GM21515 (cell line): Measurements from ENCODE around the gene TSPAN9.

Experiments
- ATAC-seq: cut with Tn5 transposase; IDR thresholded peaks from one replicate; pipeline ENCODE4 v1.9.1; 2021; ENCODE audit not compliant: unreplicated experiment

Gene TSPAN9

DNA sequence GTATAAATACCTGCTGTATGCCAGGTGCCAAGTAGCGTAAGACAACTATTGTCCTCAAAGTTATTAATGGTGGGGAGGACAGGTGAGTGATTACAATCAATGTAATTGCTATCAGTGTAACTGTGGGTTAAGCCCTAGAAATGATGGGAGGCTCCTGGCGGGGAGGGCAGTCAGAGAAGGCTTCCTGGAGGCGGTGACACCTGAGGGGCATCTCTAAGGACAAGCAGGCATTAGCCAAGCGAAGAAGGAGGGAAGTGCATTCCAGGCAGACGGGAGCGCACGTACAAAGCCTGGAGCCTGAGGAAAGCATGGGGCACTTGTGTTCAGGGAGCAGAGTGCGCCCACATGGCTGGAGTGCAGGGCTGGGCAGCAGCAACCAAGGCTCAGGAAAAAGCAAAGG is 230.9 kb downstream of the TSPAN9 start:
- ATAC-seq = no peak

DNA sequence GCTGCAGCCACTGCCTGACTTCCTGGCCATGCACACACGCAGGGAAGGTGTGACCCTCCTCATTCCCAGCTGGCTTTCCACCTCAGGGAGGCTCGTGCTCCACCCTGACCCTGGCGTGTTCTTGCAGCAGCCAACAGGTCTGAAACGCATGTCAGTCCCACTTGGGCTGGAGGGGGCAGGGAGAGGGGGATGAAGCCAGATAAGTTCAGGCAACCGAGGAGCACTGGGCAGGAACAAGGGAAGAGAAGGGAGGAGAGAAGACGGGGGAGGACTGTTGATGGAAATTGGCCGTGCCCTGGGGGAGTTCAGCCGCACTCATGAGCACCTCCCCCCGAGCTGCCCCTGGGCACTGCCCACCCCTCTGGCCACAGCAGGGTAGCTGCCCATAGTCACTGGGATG is 231.4 kb downstream of the TSPAN9 start:
- no peak for ATAC-seq

DNA sequence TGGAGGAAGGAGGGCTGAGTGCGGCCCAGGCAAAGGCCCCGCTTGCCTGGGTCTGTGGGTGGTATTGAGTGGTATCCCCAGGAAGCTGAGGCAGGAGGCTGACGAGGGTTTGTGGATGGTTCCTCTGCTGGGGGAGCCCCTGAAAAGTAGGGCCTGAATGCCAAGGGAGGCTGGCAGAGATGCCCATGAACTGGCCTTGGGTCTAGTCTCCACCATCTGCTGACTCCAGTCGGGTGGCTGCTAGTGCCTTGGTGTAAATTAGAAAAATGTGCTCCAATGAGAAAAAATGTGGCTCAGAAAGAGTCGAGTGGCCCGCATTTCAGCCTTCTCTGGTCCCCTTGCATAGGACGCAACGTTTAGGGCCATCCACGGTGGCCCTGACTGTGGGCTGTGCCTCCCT is 232.6 kb downstream of the TSPAN9 start:
- no peak for ATAC-seq

DNA sequence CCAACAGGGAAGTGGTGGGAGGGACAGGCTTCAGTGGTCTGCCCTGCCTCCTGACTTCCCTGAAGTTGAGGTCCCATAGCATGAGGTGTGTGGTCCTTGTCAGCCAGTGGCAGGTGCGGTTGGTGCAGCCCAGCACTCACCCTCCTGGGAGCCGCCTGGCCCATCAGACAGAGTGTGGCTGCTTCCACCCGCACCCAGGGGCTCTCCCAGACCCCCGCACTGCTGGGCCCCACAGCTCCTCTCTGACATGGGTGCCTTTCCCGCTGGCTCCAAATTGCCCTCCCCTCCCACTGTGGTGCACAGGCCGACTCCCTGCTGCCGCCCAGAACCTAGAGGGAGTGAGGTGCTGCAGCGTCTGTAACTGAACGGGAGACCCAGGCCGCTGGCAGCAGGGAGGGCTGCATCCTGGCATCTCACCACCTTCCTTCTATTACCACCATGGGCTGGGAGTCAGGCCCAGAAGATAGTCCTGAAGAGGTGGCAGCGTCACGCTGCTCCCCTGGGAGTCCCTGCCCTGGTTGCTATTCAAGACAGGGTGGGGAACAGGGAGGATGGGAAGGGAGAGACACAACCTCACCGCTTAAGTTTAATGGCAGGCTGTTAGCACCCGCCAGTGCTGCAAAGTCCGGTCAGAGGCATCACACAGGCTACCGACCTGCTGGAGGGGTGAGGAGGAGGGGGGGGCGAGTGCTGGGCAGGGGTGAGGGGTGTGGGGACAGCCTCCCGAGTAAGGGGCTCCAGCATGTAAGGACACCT is 233.3 kb downstream of the TSPAN9 start:
- ATAC-seq = no peak

DNA sequence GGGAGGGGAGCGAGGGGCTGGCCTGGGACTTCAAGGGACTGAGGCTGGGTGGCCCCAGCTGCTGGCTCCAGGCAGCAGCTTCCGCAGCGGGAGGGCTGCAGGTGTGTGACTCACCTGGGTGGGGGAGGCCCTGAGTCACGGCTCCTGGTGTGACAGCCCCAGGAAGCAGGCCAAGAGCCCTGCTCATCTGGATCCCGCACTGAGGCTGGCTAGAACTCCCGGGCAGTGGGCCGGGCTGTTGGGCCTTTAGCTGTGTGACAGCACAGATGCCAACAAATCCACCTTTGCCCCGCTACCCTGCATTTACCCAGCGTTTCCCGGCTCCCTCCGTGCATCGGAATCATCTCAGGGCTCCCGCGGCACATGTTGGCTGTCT is 233.8 kb downstream of the TSPAN9 start:
- no peak for ATAC-seq

DNA sequence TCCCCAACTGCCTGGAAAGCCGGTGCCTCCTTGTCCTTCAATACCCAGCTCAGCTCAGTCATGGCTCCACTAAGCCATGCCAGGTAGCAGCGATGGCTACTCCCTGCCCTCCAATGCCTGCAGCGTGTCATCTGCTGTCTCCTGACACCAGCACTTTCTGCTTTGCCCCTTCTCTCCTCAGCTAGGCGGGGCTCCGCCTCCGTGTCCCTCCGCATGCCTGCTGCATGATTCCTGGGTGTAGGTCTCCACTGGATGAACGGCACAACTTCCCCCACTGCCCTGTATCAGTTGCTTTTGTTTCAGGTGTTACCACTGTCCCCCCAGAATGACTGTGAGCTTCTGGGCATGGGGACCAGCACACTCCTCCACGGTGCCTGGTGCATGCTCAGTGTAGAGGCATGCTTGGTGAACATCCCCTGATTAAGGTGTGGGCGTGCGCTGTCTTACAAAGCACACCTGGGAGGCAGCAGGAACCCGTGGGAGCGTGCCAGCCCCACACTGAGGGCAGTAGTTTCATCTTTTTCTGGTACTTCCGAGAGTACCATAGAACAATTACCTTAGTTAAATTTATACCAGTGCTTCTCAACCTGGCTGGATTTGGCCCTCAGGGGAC is 234.4 kb downstream of the TSPAN9 start:
- ATAC-seq = no peak

DNA sequence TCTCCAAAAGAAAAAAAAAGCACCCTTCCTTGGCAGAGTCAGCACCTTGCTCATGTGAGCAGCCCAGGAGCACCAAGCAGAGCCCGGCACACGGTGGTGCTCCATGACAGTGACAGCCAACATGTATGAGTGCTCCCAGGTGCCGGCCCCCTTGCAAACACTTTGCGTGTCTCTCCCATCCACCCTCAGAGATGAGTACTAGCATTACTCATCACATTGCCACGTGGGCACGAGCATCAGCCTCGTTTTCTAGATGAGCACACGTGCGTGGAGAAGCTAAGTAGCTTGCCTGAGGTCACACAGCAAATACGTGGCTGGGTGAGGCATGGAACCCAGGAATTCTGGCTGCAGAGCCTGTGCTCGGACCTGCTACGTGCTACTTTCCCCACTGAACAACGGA is 235.9 kb downstream of the TSPAN9 start:
- ATAC-seq = no peak

DNA sequence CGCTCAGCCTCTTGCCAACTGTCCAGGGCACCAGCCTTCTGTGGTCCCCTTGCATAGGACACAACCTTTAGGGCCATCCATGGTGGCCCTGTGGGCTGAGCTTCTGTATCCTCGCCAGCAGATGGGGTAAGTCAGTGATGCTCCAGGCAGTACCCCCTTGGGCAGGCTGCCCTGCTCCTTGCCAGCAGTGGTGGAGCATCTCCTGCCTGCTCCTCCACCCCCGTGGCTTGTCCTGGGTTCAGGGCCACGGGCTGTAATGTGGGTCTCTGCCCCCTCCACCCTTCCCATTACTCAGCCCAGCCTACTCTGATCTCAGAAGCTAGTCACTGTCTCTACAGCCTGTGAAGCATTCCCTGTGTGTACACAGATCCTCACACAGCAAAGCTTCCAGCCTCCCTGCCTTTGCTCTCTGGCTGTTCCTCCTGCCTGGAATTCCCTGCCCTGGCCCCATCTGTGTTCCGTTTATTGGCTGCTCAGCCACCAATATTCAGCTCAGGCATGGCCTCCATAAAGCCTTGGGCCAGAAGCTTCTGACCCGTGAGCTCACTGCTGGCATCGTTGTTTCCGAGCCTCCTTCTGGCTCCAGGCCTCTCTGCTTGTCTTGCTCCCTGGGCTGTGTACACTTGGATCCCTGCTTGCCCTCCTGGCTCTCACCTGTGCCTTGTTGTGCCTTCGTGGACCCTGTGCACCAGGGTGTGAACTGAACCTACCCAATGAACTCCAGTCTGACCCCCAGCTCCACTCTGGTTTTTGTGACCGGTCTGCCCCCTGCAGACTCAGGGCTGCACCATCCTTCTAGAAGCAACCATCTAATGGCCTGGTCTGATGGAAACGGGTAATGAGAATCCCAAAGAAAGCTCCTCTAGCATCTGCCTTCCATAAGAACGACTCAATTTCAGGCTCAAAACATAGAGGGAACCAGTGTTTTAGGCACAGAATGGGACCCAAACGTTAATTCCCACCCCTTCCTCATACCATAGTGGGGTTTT is 236.8 kb downstream of the TSPAN9 start:
- ATAC-seq = no peak

DNA sequence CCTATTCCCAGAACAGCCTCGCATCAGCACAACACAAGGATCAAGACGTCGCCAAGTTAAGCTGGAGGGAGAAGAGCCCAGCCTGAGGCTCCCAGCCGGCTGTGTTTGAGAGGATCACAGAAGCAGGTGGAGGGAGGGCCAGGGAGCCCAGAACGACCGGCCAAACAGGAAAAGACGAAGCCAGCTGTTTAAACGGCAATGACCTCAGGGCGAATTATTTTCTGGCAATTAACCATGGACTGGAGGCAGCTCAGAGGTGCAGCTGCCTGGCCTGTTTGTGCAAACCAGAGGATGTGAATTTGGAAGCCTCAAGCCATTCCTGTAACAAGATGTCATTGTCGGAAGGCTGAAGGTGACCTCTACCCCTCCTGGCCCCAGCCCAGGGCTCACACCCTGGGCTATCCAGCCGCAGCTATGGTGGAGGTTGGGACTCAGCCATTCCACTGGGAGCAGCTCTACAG is 238.1 kb downstream of the TSPAN9 start:
- no peak for ATAC-seq

DNA sequence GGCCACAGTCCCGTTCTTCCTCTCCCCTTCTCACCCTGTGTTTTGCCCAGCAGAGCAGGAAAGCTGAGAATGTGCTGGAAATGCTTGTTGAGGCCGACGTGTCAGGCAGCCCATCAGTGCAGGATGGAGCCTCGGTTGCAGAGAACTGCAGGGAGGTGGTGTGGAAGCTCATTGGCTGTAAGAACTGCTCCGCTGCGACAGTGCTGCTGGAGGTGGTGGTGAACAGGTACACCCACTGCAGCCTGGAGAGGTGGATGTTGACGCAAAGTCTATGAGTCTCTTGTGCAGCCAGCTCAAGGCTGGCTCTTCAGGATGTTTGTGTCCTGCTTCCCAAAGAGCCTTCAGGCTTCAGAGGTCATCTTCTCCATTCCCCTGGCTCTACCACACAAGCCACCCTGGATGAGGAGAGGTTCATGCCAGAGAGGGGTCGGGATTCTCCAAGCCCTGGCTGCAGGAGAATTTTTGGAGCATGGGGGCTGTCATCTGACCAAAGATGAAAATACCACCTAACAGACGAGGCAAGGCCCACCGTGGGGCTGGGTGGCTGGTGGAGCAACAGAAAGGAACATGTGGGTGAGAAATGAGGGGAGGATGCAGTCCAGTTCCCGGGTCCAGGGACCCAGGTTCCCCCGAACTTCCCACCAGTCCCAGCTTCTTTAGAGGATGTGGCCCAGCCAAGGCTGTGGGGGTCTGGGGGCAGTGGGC is 239.7 kb downstream of the TSPAN9 start:
- no peak for ATAC-seq

DNA sequence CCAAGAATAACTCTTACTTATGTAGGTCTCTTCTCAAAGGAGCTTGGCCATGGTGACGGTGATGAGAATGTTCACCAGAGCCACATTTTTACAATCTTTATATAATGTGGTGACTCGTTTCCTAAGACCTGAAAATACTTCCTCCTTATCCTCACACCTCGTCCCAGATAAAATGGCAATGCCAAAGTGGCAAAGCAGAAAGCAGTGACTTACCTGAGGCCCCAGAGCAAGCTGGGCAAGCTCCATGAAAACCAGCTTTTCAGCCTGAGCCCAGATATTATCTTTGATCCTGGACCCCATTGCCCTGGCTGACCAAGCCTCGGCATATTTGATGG is 240.3 kb downstream of the TSPAN9 start:
- no peak for ATAC-seq

DNA sequence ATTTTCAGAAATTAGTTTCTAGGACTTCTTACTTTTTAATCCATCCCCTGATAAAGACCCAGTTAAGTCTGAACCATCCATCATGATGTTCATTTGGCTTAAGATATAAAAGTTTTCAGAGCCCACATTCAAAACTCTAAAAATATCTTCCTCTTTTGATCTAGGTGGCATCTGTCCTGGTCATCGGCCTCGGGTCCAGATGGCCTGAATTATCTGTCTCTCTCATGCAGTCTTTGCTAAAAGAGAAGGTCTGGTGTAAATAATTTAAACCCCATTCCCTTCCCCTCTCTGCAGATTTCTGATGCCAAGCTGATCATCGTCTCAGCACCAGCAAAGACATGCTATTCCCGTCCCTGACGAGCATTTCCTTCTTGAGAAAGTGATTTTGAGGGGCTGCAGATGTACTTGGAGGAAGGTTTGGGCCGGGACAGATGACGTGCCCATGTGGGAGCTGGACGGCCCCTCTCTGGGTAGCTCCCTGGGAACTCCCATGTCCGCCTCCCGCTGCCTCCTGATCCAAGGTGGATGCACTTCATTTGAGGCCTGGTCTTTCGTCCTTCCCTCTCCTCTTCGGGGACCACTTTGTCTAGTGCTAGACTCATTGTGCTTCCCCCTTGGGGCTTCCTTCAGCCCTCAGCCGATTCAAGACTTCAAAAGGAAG is 240.8 kb downstream of the TSPAN9 start:
- no peak for ATAC-seq

DNA sequence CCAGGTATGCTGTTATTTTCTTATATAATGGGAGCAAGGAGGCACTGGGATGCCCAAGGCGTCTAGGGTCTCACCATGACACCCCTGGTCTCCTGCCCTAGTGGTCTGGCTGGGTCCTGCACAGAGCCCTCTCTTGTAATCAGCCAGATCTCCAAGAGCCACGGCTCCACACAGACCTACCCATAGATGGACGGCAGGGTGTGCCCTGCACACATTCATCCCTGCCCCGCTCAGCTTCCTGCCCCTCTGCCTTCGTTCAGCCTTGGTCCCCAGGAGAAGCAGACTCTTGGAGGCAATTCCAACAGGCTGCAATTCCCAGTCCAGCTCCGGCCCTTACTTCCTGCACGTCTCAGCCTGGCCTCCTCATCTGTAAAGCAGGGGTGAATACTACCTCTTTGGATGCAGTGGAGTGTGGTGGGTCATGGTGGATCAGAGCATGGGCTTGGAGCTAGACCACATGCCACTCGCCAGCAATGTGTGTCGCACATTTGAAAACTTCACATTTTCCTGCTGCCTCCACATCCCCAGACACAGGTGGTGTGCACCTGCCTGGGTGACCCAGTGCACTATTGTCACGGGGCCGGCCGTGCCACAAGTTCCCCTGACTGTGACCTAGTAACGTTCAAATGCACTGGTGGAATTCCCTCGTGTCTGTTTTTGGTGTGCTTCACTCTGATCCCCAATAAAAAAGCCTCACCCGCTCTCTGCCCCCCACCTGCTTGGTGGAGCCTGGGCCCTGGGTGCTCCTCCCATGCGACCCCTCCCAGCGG is 242.7 kb downstream of the TSPAN9 start:
- no peak for ATAC-seq

DNA sequence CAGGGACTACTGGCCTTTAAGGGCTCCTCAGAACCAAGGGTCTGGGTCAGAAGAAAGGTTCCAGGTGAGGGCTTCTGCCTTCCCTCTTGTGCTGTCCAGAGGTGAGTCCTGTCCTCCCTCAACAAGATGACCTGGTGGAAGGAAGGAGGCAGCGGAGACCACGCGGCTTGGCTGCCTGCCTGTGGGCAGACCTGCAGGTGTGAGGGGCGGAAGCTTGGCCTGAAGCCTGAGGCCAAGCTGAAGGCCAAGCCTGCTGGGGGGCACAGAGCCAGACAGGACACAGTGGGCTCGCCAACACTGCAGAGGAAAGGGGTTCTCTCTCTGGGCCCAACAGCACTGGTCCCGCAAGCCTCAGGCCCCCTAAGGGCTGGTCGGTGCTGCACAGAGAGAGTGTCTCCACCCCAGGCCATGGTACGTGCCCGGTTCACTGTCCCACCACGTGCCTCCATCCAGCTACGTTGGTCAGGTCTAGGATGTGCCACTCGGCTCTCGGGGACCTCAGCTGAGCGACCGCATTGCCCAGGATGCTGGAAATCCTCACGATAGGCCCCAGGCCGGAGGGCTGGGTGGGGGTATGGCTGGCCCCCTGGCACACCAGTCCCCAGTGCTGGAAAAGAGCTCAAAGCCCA is 243.8 kb downstream of the TSPAN9 start:
- ATAC-seq = no peak

DNA sequence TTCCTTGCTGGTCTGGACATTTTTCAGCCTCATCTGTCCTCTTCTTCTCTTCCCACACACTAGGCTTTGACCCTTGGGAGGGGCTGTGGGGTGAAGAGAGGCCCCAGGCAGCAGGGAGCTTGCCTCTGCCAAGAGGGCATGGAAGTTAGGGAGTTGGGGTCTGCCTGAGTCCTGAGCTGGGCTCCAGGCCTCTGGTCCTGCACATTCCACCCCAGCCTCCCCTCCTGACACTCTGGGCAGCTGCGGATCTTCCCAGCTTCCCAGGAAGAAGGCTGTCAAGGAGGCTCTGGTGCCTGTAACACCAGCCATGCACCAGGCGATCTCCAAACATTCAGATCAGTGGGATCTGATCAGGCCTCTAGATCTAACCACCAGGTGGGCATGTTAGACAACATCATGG is 244.7 kb downstream of the TSPAN9 start:
- no peak for ATAC-seq

DNA sequence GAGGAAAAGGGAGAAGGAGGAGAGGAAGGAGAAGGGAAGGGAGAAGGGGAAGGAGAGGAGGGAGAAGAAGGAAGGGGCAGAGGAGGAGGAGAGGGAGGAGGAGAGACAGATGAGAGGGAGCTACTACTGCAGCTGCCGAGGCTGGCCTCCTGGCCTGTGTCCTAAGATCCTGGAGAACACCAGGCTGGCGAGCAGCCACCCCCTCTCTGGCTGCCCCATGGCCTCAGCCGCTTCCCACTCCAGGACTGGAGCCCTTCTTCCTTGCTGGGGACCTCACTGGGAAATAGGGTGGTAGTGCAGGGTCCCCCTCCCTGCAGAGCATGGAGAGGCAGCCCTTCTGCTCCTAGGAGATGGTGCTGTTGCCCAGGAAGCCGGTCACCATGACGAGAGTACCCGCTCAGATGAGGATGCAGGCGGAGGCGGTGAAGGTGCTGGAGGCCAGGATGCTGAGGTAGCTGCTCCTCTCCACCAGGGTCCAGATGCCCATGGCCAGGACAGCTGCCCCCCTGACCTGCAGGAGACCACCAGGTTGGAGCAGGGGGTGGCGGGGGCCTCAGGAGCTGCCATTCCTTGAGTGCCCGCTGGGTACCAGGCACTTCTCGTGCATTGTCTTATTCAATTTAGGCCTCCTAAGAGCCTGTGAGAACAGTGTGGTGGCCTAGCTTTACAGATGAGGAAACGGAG is 246.0 kb downstream of the TSPAN9 start:
- ATAC-seq = no peak

DNA sequence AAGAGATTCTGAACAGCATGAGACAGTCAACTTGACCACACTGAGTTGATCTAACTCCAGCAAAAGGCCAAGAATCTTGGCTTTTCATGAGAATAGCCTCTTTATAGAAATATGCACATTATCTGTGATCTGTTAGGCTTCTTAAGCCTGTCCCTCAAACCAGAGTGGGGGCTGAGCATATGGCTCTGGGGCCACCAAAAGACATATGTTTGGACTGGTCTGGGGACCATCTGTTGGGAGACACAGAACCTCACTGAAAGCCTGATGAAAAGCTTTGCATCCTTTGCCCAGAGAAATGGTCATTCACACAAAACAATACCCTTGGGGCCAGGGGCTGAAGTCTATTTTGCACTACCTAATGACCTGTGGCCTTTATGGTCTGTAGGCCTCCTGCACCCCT is 248.6 kb downstream of the TSPAN9 start:
- ATAC-seq = no peak

DNA sequence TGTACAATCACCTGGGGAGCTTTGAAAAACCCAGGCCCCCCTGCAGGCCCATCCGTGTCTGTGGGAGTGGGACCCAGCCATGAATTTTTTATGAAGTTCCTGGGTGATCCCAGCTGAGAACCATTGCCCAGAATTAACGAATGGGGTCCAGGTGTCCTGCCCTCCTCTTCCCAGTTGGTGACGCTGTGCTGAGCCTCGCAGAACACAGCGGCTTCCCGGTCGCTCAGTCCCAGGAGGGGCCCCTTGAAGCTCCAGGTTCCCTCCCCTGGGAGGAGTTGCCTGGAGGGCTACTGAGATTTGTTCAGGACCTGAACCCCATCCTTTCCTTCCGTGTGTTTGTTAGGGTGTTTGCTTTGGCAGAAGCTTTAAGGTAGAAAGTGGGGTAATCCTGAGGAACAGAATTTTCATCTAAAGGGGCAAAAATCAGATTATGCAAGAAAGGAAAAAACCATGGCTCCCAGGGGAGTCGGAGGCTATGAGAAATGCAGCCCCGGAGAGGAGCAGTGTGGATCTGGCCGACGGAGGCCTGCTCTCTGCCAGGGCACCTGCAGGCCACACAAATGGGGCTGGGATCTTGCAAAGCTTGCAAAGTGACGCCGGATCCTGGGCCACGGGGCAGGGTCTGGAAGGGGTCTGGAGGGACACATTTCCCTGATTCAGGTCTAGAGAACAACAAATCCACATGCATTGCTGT is 249.1 kb downstream of the TSPAN9 start:
- ATAC-seq = no peak
